Activated CD4-positive, alpha-beta T cell treated with anti-CD3 and anti-CD28 coated beads for 48 hours (primary cell): ENCODE data around the gene CHL1.

Experiments used
- DNase-seq: peaks from one replicate; pipeline ENCODE4 v3.0.0-alpha.2; 2020

Gene CHL1

DNA sequence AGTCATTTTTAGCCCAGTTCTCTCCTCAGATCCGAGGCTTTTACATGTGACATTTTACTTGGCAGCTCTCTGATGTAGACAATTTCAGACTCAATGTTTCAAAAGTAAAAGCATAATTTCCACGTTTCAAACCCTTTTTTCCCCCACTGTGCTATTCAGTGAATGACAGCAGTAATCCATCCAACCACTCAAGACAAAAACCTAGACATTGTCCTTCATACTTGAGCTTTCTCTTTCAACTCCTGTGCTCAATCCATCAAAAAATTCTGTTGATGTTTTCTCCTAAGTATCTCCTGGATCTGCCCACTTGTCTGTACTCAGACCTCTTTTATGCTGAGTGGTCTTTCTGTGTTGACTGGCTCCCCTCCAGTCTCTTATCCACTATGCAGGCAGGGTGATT, 214.7 kb downstream of the CHL1 start:
- no peak for DNase-seq

DNA sequence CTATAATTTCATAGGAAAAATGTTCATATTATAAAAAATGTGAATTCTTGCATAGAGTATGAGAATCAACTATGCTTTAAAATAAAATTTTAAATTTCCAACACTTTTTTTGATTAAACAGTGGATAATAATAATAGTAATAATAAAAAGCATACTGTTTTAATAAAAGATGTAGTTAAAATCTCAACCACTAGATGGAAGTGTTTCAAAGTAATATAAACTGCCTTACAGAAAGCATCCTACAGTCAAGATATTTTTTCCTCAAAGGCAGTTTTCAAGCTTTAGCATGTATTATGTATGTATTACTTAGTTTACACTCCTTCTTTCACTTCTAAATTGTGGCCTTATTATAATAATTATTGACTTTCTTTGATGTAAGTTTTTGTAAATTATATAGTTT, 217.5 kb downstream of the CHL1 start:
- DNase-seq, result no peak

DNA sequence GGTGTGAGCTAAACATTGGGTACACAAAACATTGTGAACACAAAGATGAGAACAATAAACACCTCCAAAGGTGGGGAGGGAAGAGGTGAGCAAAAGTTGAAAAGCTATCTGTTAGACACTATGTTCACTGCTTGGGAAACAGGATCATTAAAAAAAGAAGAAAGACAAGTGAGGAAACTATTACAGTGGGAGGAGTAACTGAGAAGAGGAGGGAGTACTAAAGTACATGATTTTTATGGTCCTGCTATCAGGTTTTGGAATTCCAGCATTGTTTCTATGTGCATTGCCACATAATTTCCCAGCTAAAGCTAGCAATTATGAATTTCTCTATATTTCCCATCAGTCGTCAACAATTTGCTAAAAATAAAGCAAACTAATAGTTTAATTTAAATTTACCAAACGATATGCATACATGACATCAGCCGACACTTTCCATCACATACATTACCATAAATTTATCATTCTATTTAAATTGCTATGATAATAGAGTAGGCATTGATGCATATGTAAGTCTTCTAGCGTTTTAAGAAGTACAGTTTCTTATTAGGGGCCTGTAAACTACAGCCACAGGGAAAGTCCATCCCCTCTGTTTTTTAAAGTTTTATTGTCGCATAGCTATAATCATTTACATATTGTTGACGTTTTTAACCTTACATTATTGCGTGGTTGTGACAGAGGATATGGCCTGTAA, 221.8 kb downstream of the CHL1 start:
- no peak for DNase-seq

DNA sequence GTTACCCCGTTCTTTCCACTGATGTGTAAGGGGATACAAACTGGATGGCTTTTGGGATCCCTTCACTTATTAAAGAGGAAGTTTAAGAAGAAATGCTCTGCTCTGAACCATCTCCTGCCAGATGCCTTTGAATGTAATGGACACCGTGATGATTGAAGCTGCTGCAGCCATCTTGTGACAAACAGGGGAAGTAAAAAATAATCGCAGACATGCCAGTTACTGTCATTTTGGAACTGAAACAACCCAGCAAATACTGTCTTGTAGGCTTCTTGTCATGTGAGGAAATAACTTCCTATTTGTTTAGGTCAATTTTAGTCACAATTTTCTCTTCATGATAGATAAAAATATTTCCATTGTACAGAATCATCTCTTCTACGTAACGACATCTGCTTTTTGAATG, 224.0 kb downstream of the CHL1 start:
- no peak for DNase-seq

DNA sequence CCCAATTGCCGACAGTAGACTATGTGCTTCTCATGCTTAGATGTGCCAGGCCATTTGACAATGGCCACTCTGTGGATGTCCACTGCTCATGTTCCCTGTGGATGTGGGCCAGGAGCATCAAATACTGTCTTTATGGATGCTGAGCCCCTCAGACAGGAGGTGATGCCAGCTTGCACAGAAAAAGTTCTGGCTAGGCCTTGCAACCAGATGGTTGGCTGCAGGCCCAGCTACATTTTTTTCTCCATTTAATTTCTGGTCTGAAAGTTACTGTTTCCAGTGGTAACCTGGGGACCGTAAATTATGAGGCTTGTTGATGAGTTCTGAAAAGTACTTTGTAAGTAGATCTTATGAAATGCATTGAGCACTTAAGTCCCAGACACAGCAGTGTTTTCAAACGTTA, 228.5 kb downstream of the CHL1 start:
- DNase-seq, result no peak

DNA sequence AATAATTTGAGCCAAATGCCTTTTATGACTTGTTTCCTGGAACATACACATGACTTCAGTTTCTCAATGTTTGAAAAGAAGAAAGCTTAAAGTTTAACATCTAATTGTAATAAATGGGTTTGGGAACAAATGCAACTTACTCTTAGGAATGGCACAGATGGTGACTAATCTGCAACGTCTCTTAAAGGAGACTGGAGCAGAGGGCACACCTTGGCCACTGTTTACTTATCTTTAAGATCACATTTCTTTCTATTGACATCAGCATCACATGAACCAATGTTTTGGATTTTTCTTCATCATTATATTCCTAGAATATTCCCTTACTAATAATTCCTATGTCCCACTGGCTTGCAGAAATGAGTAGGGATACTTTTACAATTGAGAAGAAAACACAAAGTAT, 229.5 kb downstream of the CHL1 start:
- DNase-seq, result no peak

DNA sequence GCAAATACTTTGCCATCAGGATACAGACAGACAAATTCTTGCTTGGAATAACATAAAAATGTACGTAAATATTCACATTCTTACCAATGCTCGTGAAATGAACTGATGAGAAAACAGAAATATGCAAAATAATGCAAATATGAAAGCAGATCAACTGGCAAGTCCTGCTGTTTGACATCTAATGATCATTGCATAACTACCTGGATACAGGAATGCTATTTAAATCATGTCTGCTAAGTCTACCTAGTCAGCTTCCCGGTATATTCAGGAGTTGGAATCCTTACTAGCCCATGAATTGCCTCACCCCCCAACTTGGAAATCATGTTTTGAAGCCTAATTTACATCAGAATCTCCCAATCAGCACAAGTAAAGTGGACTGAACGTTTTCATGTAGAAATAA, 230.6 kb downstream of the CHL1 start:
- DNase-seq, result no peak

DNA sequence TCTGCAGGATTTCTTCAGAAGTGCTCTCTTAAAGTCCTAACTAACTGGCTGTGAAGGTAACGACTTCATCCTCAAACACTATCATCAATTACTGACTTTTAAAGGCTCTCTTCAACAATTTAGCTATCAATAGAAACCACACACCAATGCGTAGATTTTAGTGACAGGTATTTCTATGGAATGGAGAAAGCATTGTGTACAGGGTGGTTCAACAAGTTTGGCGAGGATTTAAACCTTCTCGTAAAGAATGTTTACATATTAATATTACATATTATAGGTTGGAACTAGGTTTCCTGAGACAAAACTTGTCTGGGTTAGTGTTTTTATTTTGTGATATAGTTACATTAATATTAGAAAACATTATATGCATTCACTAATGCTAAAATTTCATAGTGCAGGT, 233.6 kb downstream of the CHL1 start:
- DNase-seq, result no peak

DNA sequence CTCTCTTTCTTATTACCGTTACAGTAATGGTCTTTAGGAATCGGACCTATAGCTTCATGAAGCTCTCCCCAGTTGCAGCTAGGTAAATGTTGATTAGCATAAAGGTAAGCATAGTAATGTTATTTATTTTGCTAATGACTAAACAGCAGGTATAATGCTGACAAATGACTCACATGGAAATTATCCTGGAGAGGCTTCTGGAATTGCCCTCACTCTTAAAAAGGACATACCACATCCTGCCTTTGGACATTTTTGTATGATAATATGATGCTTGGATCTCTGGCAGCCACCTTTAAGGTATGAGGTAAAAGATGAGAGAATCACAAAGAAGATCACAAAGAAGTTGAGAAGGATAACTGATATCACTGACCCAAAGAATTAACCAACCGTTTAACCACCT, 238.6 kb downstream of the CHL1 start:
- DNase-seq, result no peak

DNA sequence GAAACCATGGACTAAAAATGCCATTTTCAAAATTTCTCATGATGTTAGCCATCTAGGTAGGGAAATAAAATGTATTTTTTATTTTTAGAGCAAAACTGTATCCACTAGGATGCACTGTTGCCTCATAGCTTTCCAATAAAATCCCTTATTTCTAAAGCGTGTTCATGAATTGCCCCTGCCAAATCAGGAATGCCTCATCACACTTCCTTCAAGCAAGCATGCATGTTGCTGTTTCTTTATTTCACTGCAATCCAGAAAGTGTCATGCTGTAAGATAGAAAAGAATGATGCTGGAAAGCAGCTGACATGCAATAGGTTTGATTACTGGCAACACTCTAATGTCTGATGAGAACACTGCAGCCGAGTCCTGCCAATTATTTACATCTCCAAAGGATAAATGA, 239.5 kb downstream of the CHL1 start:
- no peak for DNase-seq

DNA sequence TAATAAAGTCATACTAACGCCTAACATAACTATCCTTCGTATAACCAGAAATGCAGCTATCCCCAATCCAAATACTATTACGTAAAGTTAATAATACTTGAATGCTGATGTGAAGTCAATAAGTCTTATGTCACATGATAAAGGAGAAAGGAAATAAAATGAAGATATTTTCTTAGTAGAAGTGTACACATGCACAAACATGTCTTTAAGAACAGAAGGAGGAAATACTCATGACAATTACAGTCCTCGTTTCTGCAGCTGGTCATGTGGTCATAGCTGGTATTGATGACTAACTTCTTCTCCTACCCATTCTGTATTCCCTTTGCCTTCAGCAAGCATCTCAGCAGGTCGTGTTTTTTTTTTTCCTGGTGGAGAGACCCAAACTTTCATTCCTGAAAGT, 244.3 kb downstream of the CHL1 start:
- DNase-seq, result no peak

DNA sequence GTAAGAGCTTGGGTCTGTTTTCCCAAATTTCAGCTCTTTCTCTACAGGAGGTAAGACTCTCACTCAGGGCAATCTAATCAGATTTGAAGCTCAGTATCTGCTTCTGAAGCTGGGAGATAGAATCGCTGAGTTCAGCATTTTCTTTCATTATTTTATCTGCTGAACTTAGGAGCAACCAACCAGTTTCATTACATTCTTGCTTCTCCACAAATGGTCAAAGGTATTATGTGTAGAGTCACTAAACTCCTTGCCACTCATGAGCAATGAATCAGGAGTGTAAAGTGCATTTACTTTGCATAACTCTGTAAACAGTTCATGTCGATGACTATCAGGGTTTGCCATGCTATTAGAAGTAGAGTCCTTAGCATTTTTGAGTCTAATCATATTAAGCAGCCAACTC, 249.4 kb downstream of the CHL1 start:
- DNase-seq, result no peak

DNA sequence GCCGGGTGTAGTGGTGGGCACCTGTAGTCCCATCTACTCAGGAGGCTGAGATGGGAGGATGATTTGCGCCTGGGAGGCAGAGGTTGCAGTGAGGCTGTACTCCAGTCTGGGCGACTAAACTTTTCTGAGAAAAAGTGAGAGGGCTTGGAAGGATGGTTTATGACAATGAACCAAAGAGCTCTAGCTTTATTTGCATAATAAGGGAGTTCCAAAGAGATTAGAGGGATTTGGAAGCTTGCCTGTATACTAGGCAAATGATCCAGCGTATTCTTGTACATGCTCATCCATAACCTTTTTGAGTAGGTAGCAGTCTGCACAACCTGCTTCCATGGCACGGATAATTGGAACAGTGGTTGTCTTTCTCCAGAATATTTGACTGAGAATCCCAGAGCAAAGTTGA, 251.1 kb downstream of the CHL1 start:
- no peak for DNase-seq

DNA sequence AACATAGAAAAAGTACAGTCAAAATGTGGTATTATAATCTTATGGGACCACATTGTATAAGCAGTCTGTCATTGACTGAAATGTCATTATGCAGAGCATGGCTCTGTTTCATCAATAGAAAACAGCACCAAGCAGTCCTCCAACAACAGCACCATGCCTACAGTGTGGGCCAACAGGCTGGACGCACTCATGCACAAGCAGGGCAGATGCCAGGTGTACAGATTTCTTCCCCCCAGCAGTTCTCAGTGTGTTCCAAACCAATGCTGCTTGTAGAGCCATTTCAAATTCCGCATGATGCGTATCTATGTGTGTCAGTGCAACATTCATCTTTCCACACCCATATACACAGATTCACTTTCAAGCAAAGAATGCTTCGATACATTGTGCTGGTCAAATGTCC, 253.1 kb downstream of the CHL1 start:
- DNase-seq, result no peak

DNA sequence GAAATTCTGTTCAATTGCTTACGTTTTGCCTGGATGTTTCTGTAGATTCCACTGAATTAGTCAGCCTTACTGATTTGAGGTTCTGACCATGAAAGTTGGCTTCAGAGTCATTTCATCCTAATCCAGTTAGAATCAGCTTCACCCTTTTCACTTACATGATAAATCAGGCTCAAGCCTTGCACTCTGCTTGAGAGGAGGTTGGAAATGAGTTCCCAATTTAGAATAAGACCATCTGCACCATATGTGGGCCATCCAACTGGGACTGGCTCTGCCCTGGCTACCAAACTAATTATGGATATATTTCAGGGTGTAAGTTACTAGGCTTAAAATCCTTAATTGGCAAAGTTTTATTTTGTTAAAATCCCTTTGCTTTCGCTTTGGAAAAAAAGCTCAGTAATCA, 255.7 kb downstream of the CHL1 start:
- DNase-seq, result no peak

DNA sequence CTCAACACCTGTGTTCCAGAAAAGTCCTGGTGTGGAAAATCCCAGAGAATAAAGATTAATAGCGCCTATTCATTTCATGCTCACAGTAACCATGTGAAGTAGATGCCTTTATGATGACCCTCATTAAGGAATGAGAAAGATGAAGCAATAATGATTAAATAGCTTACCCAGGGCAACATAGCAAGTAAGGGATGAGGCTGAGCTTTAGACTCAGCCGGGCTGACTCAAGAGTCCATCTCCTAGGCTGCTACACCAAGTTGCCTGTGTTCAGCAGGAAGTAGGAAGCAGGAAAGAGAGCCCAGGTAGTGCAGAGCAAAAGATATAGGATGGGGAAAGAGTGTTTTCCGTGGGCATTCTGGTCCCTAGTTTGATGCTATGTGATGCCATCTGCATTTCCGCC, 256.5 kb downstream of the CHL1 start:
- DNase-seq, result no peak

DNA sequence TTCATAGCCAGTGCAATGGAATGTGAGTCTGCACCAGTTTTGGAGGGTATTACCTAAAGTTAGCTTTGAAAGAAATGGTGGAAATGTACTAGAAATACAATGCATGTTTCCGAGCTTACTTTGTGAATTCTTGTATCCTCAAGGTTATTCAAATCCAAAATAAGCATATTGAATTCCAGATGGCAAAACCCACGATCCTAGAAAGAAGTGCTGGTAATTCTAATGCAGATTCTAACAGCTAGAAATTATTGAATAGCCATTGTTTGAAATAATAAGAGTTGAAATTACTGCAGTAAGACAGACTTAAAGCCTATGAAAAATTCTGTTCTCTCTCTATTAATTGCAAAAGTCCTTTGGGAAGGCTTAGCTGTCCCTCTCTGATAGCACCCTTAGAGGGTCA, 258.4 kb downstream of the CHL1 start:
- no peak for DNase-seq

DNA sequence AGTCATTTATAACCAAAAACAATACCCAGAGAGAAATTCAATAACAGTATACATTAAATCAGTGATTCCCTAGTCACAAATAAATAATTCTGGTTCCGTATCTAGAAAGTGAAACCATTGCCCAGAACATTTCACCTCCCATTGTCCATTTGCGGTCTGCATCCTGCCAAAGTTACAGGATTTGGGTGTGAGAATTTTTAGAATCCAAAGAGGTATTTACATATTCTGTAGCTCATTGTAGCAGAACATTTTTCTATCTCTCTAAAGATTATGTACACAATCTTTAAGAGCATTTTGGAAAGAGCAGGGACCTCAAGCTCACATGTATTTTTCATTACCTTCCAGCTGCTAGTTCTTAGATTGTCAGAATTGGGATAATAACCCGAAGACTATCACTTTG, 261.6 kb downstream of the CHL1 start:
- DNase-seq, result no peak

DNA sequence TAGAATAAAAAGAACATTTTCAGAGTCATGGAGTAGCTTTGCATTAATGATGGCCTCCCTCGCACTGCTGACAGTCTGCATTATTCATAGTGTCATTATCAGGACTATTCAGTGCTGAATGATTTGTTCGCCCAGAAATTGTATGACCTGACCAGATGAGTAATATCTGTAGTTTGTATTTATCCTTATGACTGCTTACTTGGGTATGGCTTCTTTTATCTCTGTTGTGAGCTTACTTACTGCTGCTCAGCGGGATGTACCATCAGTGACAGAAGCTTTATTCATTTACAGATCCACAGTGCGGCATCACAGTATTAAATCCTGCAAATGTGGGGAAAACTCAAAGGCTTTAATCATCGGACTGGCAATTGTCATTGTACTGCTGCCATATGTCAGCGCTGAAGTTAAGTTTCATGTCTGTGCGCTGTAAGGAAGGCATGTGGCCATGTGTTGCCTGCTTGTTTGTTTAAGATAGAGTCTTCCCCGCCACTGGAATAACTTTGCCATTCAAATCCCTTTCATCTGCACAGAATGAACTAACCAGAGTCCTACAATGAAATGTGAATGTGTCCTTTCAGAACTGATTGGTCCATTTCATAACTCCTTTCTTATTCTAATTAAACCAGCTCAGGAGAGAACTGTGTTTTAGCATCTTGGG, 262.2 kb downstream of the CHL1 start:
- DNase-seq, result no peak
